Mucosa of descending colon (tissue), 3 donors: Measurements from ENCODE around the gene UNC45A. TPM values are rescaled to one million over a fixed set of nuclear protein-coding genes. Genes with fewer than 3 reads are reported as not detected.

Source experiments
- ATAC-seq: fragments of 200-7000 bp; cut with Tn5 transposase; one replicate; pipeline ENCODE4 v1.9.1; 2020; ENCODE audit warnings: mild to moderate bottlenecking, moderate library complexity
- DNase-seq, 3 donors: peaks; one replicate each; pipeline ENCODE4 v3.0.0-alpha.2; 2020
- H3K36me3 ChIP-seq: fragments of 200-600 bp; one replicate; pipeline ENCODE4 v1.8.0; 2021; ENCODE audit warnings: low read depth, mild to moderate bottlenecking
- H3K4me1 ChIP-seq: fragments of 200-600 bp; one replicate; pipeline ENCODE4 v1.8.0; 2021; ENCODE audit warnings: low read depth, mild to moderate bottlenecking
- H3K4me3 ChIP-seq: fragments of 200-600 bp; one replicate; pipeline ENCODE4 v1.8.0; 2021; ENCODE audit warnings: mild to moderate bottlenecking
- H3K9me3 ChIP-seq: fragments of 200-600 bp; one replicate; pipeline ENCODE4 v1.8.0; 2021; ENCODE audit warnings: mild to moderate bottlenecking
- intact Hi-C, 2 donors: fragments of 100-400 bp; cut with DNase I in 1 of 2; cut with micrococcal nuclease in 1 of 2; formaldehyde crosslinking; loops; one replicate each; pipeline versions ENCODE4 v1.11.0 to v1.11.1; 2022; cut with DNase I, micrococcal nuclease
- total RNA-seq, 3 donors: library from RNA; stranded (reverse); fragmentation: NEBNext Ultra II Directional in 2 of 3; extraction: Animal tissue kit (Norgen Biotek cat#: 25700) in 2 of 3; gene quantifications; one replicate each; pipeline versions ENCODE4 v1.2.1 to v1.2.4, GENCODE V29; 2021 to 2023
- TF ChIP-seq, protein P1 (sequence below): fragments of 200-600 bp; IDR thresholded peaks from one replicate; pipeline ENCODE4 v1.8.0; 2022; ENCODE audit warnings: antibody characterized with exemption, mild to moderate bottlenecking
- donor health status: DM: no; HTN: no; CAD: no; lungs with moderate emphysema.
- donor health status: DM: no; HTN: no; CAD: no.
- donor health status: DM: no; HTN: yes; CAD: no.

The UNC45A gene
- total RNA-seq, 3 donors from 2014 or later, result 43.9 to 92.5 (median 54.8) TPM

DNA sequence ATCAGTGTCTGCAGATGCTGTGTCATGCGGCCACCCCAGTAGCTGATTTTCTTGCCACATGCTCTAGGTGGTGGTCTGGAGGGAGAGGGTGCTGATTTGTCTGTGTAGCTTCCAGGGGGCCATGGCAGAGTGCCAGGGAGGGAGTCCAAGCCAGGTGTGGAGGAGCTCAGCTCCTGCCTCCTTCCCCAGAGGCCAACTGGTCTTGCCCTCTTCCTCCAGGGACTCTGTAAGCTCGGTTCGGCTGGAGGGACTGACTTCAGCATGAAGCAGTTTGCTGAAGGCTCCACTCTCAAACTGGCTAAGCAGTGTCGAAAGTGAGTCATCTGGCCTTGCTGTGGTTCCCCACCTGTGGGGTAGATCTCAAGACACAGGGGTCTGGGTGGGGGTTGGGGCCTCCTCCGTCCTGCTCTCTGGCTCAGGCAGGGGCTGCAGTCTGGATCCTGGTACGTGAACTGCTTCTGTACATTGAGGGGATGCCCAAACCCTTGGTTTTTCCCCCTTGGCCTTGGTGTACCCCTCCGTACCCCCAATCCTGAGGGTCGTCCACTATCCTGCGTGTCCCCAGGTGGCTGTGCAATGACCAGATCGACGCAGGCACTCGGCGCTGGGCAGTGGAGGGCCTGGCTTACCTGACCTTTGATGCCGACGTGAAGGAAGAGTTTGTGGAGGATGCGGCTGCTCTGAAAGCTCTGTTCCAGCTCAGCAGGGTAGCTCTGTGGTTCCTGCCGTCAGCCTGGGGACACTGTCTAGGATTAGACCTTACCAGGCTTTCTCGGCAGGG, 12.7 kb downstream of the UNC45A start:
- Histone ChIP-seq H3K4me1 (peaks cover 3% of the 10 kb centered on the region), H3K9me3 (no peaks in the 10 kb centered on the region), H3K4me3 (no peak overlapping the region), H3K36me3 (no peaks in the 10 kb centered on the region)
- intact Hi-C loops, result no loop called here
- no peak for DNase-seq
- TF ChIP-seq, protein P1, sequence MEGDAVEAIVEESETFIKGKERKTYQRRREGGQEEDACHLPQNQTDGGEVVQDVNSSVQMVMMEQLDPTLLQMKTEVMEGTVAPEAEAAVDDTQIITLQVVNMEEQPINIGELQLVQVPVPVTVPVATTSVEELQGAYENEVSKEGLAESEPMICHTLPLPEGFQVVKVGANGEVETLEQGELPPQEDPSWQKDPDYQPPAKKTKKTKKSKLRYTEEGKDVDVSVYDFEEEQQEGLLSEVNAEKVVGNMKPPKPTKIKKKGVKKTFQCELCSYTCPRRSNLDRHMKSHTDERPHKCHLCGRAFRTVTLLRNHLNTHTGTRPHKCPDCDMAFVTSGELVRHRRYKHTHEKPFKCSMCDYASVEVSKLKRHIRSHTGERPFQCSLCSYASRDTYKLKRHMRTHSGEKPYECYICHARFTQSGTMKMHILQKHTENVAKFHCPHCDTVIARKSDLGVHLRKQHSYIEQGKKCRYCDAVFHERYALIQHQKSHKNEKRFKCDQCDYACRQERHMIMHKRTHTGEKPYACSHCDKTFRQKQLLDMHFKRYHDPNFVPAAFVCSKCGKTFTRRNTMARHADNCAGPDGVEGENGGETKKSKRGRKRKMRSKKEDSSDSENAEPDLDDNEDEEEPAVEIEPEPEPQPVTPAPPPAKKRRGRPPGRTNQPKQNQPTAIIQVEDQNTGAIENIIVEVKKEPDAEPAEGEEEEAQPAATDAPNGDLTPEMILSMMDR, result no peak
- no peak for ATAC-seq

DNA sequence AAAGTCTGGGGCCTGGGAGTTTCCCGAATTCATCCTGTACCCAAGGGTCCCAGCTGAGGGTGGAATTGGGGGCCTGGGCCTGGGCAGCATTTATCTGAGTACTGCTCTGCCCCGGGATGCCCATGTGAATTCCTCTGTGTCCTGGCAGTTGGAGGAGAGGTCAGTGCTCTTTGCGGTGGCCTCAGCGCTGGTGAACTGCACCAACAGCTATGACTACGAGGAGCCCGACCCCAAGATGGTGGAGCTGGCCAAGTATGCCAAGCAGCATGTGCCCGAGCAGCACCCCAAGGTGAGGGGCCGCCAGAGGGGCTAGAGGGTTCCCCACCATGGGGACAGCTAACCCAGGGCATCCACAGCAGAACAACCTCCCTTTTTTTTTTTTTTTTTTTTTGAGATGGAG, 13.4 kb downstream of the UNC45A start:
- TF ChIP-seq, protein P1, result no peak
- Histone ChIP-seq H3K4me1 (peaks cover 3% of the 10 kb centered on the region), H3K9me3 (no peaks in the 10 kb centered on the region), H3K4me3 (no peak overlapping the region), H3K36me3 (no peaks in the 10 kb centered on the region)
- DNase-seq (no peak), ATAC-seq (no peak)
- intact Hi-C loops, result no loop called here

DNA sequence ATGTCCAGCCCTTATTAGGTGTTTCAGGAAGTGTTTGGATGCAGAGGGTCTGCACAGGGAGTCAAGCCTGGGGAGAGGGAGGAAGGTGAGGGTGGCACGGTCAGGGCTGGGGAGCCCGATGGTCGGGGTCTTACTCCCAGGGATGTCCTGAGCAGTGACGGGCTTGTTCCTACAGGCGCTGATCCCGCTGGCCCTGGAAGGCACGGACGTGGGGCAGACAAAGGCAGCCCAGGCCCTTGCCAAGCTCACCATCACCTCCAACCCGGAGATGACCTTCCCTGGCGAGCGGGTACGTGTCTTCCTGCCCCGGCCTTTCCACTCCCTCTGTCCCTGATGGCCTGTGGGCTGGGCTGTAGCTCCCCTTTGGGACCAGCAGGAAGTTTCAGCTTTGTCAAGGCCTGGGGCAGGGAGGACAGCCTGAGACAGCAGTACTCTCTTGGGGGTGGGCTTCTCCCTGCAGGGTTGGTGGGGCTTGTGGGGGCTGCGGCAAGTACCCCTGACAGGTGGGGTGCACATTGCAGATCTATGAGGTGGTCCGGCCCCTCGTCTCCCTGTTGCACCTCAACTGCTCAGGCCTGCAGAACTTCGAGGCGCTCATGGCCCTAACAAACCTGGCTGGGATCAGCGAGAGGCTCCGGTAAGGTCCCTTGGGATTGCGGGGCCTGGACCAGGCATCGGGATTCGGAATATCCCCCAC, 15.0 kb downstream of the UNC45A start:
- no peaks in the 10 kb centered on the region for H3K36me3 ChIP-seq
- ATAC-seq (no peak), DNase-seq (no peak)
- TF ChIP-seq, protein P1, result no peak
- H3K4me3 ChIP-seq, result no peak overlapping the region
- no peaks in the 10 kb centered on the region for H3K9me3 ChIP-seq
- intact Hi-C loops, result loop anchor here in 1 of 2 donors (10.0 kb wide), 1 partner anchor 315 kb away; no protein-coding TSS in a partner anchor
- peaks cover 3% of the 10 kb centered on the region for H3K4me1 ChIP-seq

DNA sequence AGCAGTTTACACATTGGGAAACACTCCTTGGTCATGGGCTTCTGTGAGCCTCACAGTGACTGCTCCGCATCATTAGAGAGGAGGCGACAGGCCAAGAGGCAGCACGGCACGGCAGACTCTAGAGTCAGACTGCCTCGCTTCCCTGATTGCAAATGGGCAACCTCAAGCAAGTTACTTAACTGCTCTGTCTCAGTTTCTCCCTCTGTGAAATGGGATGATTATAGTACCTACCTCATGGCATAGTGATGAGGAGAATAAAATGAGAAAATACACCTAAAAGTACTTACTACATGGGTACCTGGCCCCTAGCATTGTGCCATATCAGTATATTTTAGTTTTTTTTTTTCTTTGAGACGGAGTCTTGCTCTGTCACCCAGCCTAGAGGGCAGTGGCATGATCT, 15.6 kb downstream of the UNC45A start:
- ATAC-seq (no peak), DNase-seq (no peak)
- H3K4me1 ChIP-seq, result peaks cover 9% of the 10 kb centered on the region
- intact Hi-C loops, result loop anchor here in 1 of 2 donors (10.0 kb wide), 1 partner anchor 314 kb away; no protein-coding TSS in a partner anchor
- TF ChIP-seq, protein P1, result no peak
- no peaks in the 10 kb centered on the region for H3K36me3 ChIP-seq
- no peaks in the 10 kb centered on the region for H3K9me3 ChIP-seq
- no peak overlapping the region for H3K4me3 ChIP-seq

DNA sequence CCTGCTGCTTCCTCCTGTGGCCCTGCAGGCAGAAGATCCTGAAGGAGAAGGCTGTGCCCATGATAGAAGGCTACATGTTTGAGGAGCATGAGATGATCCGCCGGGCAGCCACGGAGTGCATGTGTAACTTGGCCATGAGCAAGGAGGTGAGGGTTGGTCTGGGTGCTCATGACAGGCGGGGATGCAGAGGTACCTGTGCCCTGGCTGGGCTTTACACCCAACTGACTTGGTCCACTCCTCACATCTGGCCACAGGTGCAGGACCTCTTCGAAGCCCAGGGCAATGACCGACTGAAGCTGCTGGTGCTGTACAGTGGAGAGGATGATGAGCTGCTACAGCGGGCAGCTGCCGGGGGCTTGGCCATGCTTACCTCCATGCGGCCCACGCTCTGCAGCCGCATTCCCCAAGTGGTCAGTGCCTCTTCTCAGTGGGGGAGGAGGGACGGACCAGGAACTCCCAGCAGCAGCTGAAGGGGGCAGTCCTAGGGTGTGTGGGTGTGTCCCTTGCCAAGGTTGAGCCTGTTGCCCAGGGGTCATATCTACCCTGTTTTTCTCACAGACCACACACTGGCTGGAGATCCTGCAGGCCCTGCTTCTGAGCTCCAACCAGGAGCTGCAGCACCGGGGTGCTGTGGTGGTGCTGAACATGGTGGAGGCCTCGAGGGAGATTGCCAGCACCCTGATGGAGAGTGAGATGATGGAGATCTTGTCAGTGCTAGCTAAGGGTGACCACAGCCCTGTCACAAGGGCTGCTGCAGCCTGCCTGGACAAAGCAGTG, 18.0 kb downstream of the UNC45A start:
- Histone ChIP-seq H3K4me3 (no peak overlapping the region), H3K36me3 (no peaks in the 10 kb centered on the region), H3K4me1 (peaks cover 19% of the 10 kb centered on the region), H3K9me3 (no peaks in the 10 kb centered on the region)
- TF ChIP-seq, protein P1, result no peak
- no peak for DNase-seq
- intact Hi-C loops, result loop anchor here in 1 of 2 donors (10.0 kb wide), 1 partner anchor 312 kb away; no protein-coding TSS in a partner anchor
- no peak for ATAC-seq
